SK-N-SH (cell line): ENCODE measurements around the gene TNFRSF19.

Experiments
- CTCF ChIP-seq: fragments of 200-600 bp; sonication (generic); IDR thresholded peaks from 2 replicates; pipeline ENCODE4 v1.6.1; 2017; ENCODE audit warnings: antibody characterized with exemption, mild to moderate bottlenecking, moderate library complexity
- MAX ChIP-seq: IDR thresholded peaks from 2 replicates; pipeline ENCODE4 v1.4.0; 2012; ENCODE audit warnings: low read depth
- POLR2AphosphoS5 ChIP-seq: IDR thresholded peaks from 2 replicates; pipeline ENCODE4 v1.6.1; 2012; ENCODE audit warnings: low read depth, low read length
- RAD21 ChIP-seq: IDR thresholded peaks from 2 replicates; pipeline ENCODE4 v1.6.1; 2012; ENCODE audit warnings: mild to moderate bottlenecking, low read length
- RCOR1 ChIP-seq: fragments of 150-350 bp; IDR thresholded peaks from 2 replicates; pipeline ENCODE4 v1.6.1; 2017; ENCODE audit warnings: antibody characterized with exemption, low read length
- RFX5 ChIP-seq: IDR thresholded peaks from 2 replicates; pipeline ENCODE4 v1.6.1; 2012; ENCODE audit warnings: mild to moderate bottlenecking, improper control_type of control experiment, low read length
- TEAD4 ChIP-seq: IDR thresholded peaks from 2 replicates; pipeline ENCODE4 v1.4.0; 2012; ENCODE audit warnings: mild to moderate bottlenecking, borderline replicate concordance; ENCODE audit not compliant: insufficient read depth
- ZBTB33 ChIP-seq: IDR thresholded peaks from 2 replicates; pipeline ENCODE4 v1.4.0; 2012; ENCODE audit warnings: low read depth, borderline replicate concordance

GRCh38 chr13:23654111-23655110, 84.2 kb downstream of the TNFRSF19 start:
- TF ChIP-seq CTCF (no peak), MAX (no peak), RCOR1 (no peak), POLR2AphosphoS5 (no peak), ZBTB33 (no peak), RAD21 (no peak), RFX5 (no peak), TEAD4 (no peak)
